T-helper 22 cell (primary cell): ENCODE results near the gene GAD1.

Experiments
- DNase-seq: peaks from one replicate; pipeline ENCODE4 v3.0.0-alpha.2; 2020; ENCODE audit warnings: low read depth

Gene GAD1

DNA sequence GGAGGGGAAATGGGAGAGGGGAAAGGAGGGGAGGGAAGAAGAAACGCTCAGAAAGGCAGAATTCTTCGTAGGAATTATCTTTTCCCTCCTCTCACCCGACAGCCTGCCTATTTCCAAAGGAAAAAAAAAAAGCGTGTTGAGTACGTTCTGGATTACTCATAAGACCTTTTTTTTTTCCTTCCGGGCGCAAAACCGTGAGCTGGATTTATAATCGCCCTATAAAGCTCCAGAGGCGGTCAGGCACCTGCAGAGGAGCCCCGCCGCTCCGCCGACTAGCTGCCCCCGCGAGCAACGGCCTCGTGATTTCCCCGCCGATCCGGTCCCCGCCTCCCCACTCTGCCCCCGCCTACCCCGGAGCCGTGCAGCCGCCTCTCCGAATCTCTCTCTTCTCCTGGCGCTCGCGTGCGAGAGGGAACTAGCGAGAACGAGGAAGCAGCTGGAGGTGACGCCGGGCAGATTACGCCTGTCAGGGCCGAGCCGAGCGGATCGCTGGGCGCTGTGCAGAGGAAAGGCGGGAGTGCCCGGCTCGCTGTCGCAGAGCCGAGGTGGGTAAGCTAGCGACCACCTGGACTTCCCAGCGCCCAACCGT lies at the start of gene GAD1:
Gene GAD1 (plus strand): TSS at position 384 of the 589 bp plus-strand sequence. CDS start 1,705 bp downstream, outside the sequence.
- DNase-seq = peak; percentile 22

- DNase-seq = no peak
These were observed 46.6 kb upstream of the GAD1 start, which contains the start of gene ERICH2 for GRCh38 chr2:170770008-170770605. TSS of gene ERICH2 (plus strand) at chr2:170770378. CDS start at chr2:170770682, 304 bp downstream.

DNA sequence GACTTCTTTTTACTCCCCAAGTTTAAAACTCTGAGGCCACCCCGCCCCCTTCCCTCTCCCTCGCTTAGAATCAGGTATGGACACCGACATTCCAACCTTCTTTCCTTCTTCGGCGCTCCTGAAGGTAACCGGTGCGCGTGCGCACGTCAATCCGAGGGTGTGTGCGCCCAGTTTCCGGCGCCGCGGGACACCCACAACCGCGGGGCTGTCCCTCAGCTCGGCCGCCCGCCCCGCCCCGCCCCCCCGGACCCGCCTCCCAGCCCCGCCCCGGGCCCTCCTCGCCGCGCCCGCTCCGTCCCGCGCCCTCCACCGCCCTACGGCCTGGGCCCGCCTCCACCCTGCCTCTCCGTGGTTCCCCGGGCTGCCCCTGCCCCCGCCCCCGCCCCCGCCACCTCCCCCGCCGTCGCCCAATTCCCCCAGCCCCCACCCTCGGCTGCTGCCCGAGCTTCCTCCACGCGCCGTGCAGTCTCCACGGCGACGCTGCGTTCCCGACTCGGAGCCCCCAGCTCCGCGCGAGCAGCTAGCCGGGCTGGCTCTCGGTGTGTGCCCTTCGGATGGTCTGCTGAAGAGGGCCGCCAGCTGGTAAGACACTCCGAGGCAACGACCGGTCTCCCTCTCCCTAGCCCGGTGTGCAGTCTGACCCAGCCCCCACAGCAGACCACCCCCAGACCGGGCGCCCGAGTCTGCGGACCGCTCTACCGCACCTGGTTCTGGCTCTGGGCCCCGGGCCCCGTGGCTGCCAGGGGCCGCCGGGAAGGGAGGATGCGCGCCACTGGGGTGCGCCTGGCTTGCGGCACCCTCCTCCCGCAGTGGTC lies 45.9 kb upstream of the GAD1 start:
- DNase-seq = peak; percentile 54

DNA sequence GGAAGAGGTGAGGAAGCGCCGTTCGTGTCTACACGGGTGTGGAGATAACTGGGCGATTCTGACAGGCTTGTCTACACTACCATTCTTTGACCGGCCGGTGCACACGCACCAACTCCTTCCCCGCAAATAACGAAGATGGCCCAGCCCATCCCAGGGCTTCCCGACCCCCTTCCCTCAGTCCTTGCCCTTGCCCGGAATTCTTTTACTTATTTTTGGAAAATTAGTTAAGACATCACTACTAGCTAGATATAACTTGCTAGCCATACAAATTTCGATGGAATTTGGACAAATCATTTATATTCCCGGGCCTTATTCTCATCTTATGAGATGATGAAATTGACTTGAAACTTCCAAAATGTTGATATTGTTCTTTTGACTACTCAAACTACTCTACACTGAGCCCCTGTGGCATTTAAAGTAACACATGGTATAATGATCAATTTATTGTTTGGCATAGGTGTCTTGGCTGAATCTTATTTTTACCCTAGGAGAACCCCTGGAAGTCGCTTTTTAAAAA lies 45.2 kb upstream of the GAD1 start:
- no peak for DNase-seq

GRCh38 chr2:170772295-170772694 lies 44.4 kb upstream of the GAD1 start:
- DNase-seq = no peak

- DNase-seq = no peak
These were observed 42.6 kb upstream of the GAD1 start for GRCh38 chr2:170774074-170774473.

DNA sequence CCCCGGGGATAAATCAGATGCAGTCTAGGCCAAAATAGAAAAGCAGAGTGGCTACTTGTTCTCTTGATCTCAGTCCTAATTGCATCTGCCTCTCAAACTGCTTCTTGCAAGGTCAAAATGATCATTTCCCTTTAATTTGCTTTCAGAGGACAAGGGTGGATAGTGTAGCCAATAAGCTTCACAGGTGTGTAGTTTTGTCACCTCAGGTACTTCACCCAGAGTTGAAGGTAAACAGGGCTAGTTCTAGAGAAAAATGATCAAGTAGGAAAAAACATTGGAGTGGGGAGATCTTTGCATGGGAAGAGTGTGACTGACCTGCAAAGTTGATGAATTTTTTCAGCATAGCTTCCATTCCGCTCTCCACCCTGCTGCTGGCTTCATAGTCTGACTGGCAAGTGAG lies 37.8 kb upstream of the GAD1 start:
- DNase-seq = no peak

DNA sequence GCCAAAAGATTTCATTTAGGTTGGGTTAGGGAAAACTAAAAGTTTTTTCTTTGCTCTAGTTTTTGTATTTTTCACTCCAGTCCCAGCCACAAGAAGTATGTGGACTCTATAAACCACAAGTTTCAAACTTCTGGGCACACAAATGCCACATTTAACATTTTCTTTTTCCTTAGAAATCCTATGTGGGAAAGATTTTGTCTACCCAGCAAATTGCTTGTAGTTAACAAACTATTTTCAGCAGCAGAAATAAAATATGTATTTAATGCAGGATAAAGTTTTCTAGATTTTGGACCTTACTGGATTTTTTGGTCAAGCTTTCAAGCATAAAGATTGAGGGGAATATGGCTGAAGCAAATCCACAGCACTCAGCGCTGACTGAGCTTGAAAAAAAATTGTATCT lies 37.4 kb upstream of the GAD1 start:
- no peak for DNase-seq

DNA sequence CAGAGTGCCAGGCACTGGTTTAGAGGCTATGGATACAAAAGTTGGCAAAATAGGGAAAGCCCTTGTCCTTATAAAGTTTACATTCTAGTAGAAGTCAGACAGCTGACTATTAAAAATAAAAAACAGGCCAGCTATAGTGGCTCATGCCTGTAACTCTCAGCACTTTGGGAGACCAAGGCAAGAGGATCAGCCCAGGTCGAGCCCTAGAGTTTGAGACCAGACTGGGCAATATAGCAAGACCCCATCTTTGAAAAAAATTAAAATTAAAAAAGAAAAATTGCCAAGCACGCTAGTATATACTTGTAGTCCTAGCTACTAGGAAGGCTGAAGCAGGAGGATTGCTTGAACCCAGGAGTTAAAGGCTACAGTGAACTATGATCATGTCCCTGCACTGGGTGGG lies 34.0 kb upstream of the GAD1 start:
- DNase-seq = no peak

DNA sequence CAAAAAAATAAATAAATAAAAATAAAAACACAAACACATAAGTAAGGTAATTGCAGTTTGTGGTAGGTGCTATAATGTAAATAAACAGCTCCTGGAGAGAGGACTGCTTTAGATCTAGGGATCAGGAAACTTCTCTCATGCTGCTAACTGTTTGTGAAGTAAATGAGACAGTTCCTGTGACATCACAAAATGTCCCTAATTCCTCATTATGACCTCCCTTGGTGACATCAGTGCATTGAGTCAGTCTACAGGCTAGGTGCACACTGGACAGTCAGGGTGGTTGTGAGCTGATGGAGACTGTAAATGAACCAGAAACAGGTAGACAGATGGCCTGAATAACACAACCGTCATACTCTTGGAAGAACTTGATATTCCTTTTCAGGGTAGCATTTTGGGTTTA lies 33.1 kb upstream of the GAD1 start:
- no peak for DNase-seq

- no peak for DNase-seq
These were observed 17.7 kb upstream of the GAD1 start for GRCh38 chr2:170798996-170799395.

DNA sequence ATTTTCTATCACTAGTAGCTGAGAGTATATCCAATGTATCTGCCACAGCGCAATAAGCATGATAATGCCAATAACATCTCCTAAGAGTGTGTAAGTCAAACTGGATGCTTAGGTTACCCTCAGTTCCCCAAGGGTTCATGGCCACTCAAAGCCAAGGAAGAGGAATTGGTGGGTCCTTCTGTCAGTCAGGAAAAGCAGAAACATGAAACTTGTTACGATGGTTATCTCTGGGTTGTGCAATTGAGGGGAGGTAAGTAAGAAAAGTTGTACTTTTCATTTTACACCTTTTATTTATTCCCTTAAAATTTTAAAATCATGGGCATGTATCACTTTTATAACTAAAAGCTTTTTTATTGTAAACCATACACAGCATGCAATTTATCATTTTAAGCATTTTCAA lies 10.1 kb upstream of the GAD1 start:
- DNase-seq = no peak

GRCh38 chr2:170812710-170813600 lies 3.7 kb upstream of the GAD1 start:
- no peak for DNase-seq

- no peak for DNase-seq
These were observed 2.8 kb upstream of the GAD1 start for GRCh38 chr2:170813611-170814532.

DNA sequence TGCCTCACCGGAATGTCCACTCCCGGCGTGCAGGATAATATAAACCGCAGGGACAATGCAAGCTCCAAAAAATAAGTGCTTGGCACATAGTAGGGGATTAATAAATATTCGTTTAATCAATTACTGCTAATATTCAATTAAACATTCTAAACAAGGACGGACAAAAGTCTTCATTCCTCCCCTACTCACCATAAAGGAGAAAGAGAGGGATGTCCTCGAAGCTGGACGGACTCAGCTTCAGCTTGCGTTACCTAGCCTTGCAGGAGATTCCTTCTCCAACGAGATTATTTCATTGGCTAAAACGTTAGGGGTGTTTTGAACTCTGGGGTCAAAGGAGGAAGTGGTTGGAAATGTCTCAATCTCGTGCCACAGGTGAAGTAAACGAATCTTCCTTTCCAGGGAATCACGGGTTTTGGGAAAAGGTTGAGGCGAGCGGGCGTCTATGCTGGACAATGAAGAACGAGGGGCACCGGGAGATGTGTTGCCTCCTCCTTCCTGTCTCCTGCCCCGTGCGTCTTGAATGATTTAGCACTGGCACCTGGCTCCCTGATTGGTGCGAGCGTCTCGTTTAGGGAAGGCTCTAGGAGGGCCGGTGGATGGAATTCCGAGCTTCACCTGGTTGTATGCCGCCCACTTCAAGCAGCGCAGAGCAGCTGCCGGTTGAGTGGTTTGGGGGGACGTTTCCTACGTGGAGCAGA lies 2.0 kb upstream of the GAD1 start:
- DNase-seq = no peak

- DNase-seq = no peak
These were observed 1.4 kb upstream of the GAD1 start for GRCh38 chr2:170815311-170815710.

GRCh38 chr2:170815746-170816503 lies 762 bp upstream of the GAD1 start:
- no peak for DNase-seq

GRCh38 chr2:170817093-170818035 lies 677 bp downstream of the GAD1 start:
- DNase-seq = no peak
